Measurements from ENCODE around the gene CHEK1. TPM values are rescaled to one million over a fixed set of nuclear protein-coding genes. Genes with fewer than 3 reads are reported as not detected.

CHEK1 gene
- total and polyA plus RNA-seq, 2 of the 4 experiments (the other 2 are of a cell fraction), result 16.0 to 22.6 TPM

DNA sequence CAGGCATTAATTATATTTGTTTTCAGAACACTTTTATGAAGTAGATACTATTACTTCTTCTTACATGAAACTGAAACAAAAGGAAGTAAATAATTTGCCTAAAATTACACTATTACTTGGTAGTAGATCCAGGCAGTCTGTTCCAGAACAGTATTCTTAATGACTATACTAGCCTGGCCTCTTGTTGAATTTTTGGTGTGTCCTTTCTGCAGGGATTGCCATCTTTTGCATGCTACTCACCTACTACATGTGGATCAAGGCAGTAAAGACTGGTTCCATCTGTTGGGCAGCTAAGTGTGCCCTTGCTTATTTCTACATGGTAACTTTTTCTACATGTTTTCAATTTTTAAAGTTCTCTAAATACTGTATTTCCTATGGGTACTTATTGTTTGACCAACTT, 19.5 kb upstream of the CHEK1 start:
- H2AK9ac ChIP-seq (replicated peaks; ENCODE audit: low read depth, low read length, poor library complexity), result no peak overlapping the region

More for the DNA sequence above, 19.5 kb upstream of the CHEK1 start:
- Histone ChIP-seq H3K27me3 (ENCODE audit: control insufficient read depth, insufficient read depth, low read length) (no peaks in the 10 kb centered on the region), H3K9ac (ENCODE audit: low read depth, low read length) (no peak overlapping the region), H2BK5ac (ENCODE audit: low read depth, low read length, poor library complexity, severe bottlenecking) (no peak overlapping the region), H3K23ac (ENCODE audit: low read depth, low read length) (no peak overlapping the region), H4K5ac (ENCODE audit: low read depth, low read length) (no peak overlapping the region), H3K4me3 (ENCODE audit: insufficient read depth, low read depth, low read length) (no peak overlapping the region), H4K8ac (ENCODE audit: low read depth in 2 of 2, low read length in 2 of 2) (no peak overlapping the region), H3K4me1 (ENCODE audit: control insufficient read depth, insufficient read depth, low read length) (peaks cover 5% of the 10 kb centered on the region), H3K56ac (ENCODE audit: extremely low read depth, insufficient read depth, low read length) (no peak overlapping the region), H2AFZ (replicated peaks; ENCODE audit: low read length, poor library complexity) (no peak overlapping the region), H2BK15ac (ENCODE audit: low read depth, low read length) (no peak overlapping the region), H3K4ac (ENCODE audit: low read depth, low read length) (no peak overlapping the region), H4K91ac (ENCODE audit: insufficient read depth, low read depth, low read length) (no peak overlapping the region), H3K14ac (replicated peaks; ENCODE audit: low read depth, low read length) (no peak overlapping the region), H3K27ac (ENCODE audit: insufficient read depth, low read length) (no peak overlapping the region), H3K9me3 (ENCODE audit: control insufficient read depth, insufficient read depth, low read length) (no peaks in the 10 kb centered on the region), H3K9me1 (ENCODE audit: insufficient read depth, low read length) (peaks cover 3% of the 10 kb centered on the region), H2BK120ac (ENCODE audit: low read depth, low read length) (no peak overlapping the region), H4K20me1 (ENCODE audit: insufficient read depth, low read length) (peaks cover 3% of the 10 kb centered on the region; the same call in 1 of the 2 replicates), H3K36me3 (ENCODE audit: control insufficient read depth, insufficient read depth, low read length) (peaks cover 53% of the 10 kb centered on the region), H3K79me1 (ENCODE audit: low read depth in 1 of 2, low read length in 2 of 2) (peaks cover 26 to 33% of the 10 kb centered on the region in 2 experiments), H3K4me2 (ENCODE audit: low read depth, low read length) (no peak overlapping the region), H2BK20ac (ENCODE audit: low read depth, low read length) (no peak overlapping the region), H3K18ac (ENCODE audit: low read depth, low read length) (no peak overlapping the region), H2AK5ac (ENCODE audit: low read depth, low read length) (no peak overlapping the region)
- CTCF ChIA-PET, result no interaction called here
- no TSS peak for BruUV-seq (replicated peaks)
- dilution Hi-C loops (cut with HindIII; ENCODE audit: low sequenced_read_pairs, unreplicated experiment), result no loop called here
- TF ChIP-seq RFX5 (IDR thresholded peaks at IDR 0.05; ENCODE audit: low read depth, low read length) (no peak), SMC3 (IDR thresholded peaks at IDR 0.05; ENCODE audit: low read depth, low read length) (no peak), MAZ (IDR thresholded peaks at IDR 0.05; ENCODE audit: borderline replicate concordance, low read depth, low read length) (no peak)
- TF ChIP-seq, protein P1, sequence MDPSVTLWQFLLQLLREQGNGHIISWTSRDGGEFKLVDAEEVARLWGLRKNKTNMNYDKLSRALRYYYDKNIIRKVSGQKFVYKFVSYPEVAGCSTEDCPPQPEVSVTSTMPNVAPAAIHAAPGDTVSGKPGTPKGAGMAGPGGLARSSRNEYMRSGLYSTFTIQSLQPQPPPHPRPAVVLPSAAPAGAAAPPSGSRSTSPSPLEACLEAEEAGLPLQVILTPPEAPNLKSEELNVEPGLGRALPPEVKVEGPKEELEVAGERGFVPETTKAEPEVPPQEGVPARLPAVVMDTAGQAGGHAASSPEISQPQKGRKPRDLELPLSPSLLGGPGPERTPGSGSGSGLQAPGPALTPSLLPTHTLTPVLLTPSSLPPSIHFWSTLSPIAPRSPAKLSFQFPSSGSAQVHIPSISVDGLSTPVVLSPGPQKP (IDR thresholded peaks at IDR 0.05; ENCODE audit: borderline replicate concordance, low read depth, low read length), result no peak
- POLR2A ChIA-PET (ENCODE audit: unreplicated experiment), result no interaction called here
- ATAC-seq (ENCODE audit: low read depth) (no peak), DNase-seq (no peak)
- in situ Hi-C loops (cut with MboI; ENCODE audit: low sequenced_read_pairs), result no loop called here
- intact Hi-C loops (cut with micrococcal nuclease), result no loop called here

Data from IMR-90 (cell line).